OCI-LY1 (cell line): ENCODE results near the gene SLC6A9.

Experiments
- CTCF ChIP-seq: fragments of 200-600 bp; sonication (generic), shearing (Covaris generic); IDR thresholded peaks from 2 replicates; pipeline ENCODE4 v1.5.1; 2017; ENCODE audit warnings: mild to moderate bottlenecking, antibody characterized with exemption, low read length, moderate library complexity, mixed read lengths
- EZH2 ChIP-seq: fragments of 200-600 bp; sonication (generic), shearing (Covaris generic); IDR thresholded peaks from 2 replicates; pipeline ENCODE4 v1.8.0; 2017; ENCODE audit warnings: borderline replicate concordance, mixed run types, mild to moderate bottlenecking, antibody characterized with exemption, low read length, moderate library complexity, mixed read lengths

- TF ChIP-seq CTCF (no peak), EZH2 (no peak)
Observed at GRCh38 chr1:44059212-44059611, 27.9 kb upstream of the SLC6A9 start.
